HG02763 (cell line): ENCODE results near the gene LDHAL6B.

ENCODE experiments used
- ATAC-seq: cut with Tn5 transposase; IDR thresholded peaks from one replicate; pipeline ENCODE4 v1.9.1; 2021; ENCODE audit warnings: mild to moderate bottlenecking, moderate library complexity; ENCODE audit not compliant: unreplicated experiment

Gene LDHAL6B

DNA sequence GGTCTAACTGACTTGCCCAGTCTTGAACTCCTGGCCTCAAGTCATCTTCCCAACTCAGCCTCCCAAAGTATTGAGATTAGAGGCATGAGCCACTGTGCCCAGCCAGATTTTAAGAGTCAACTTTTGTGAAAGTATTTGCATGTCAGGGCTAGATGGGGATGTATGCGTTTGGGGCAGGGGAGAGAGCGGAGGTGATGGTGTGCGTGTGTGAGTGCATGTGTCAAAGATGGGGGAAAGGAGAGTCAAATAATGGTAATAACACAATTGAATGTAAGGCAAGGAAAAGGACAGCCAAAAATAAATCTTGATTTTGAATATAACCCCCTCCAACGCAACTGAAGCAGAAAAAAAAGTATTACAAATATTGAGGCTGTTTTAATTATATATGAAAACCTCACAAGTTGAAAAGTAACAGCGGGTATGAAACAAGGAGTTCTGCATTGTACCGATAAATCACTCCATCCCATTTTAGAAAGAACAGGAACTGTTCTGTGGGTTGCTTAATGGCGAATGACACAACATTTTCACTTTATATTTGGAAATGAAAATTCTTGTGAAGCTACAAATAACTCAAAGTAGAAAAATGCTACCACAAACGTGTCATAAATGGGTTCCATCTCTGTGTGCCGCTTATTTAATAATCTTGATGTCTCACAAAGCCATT lies 29.9 kb upstream of the LDHAL6B start:
- no peak for ATAC-seq

DNA sequence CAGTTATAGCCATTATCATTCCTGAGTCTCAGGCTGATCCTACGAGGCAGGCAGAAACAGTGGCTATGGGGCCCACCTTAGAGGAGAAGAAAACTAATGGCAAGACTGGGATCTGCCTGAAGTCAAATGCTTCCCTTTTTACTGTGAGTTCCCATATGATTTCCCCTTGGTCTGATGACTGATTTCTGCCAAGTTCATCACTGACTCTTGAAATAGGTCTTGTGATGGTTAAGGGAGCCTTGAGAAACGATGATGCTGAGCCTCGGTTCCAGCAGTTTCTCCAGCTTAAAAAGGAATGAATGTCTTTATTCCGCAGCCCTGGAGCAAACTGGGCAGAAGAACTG lies 29.4 kb upstream of the LDHAL6B start:
- no peak for ATAC-seq

DNA sequence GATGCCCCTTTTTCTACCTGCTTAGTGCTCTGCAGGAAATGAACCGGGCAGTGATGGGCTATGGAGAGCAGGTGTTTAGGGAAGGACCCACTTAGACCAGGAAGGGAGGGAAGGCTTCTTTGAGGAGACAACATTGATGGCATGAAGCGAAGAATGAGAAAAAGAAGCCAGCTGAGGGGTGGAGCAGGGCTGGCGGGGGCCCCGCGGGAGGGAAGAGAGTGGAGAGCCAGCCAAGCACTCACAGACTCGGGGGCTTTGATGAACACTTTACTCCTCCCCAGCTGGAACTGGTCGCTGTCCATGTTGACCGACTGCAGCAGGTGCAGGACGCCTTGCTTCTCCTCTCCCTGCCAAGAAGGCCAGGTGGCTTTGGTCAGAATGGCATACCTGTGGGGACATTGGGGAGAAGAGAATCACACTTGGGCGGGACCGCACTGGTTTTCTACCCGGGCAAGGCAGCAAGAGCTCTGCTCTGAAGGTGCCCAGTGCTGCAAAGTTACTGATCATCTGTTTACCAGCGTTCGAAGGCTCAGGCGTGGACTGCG lies 28.4 kb upstream of the LDHAL6B start:
- no peak for ATAC-seq

DNA sequence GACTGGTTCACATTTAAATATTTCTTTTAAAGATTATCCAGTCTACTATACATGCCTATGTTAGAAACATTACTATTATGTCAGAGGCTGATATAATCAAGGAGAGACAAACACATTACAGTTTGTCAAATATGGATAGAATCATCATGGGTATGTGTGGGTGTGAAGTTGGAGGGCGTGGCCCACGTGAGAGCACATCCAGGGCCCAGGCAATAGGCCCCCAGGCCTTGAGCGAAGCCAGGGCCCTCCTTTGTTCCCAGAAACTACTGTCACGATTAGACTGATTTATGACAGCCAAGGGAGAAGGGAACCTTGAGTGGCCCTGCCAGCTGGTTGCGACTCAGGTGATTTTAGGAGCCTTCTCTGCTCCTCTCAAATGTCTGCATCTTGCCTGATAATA lies 26.9 kb upstream of the LDHAL6B start:
- ATAC-seq, result no peak

DNA sequence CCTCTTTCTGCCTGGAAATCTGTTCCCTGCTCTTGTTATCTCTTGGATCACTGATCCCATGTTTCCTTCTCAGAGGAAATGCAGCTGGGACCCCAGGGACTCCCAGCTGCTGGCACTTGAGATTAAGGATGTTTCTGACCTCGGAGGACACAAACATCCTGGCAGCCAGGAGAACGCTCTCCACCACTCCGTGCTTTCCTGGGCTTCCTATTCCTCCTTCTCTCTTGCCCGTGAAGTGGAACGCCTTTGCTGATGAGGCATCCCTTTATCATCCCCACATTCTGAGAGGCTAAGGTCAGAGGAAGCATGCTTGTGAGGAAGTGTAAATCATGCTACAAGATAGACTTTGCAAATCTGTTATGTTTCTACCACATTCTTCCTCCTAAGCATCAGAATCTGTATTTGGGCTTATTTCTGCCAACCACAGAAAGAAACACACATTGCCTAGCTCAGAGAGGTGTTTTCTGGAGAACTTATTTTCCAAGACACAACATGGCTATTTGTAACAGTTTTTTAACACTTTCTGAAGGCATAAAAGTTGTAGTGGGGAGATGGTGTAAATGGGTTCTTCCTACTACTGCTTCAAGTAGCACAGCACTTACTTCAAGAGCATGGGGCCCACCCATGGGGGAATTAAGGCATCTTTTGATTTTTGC lies 25.6 kb upstream of the LDHAL6B start:
- no peak for ATAC-seq

DNA sequence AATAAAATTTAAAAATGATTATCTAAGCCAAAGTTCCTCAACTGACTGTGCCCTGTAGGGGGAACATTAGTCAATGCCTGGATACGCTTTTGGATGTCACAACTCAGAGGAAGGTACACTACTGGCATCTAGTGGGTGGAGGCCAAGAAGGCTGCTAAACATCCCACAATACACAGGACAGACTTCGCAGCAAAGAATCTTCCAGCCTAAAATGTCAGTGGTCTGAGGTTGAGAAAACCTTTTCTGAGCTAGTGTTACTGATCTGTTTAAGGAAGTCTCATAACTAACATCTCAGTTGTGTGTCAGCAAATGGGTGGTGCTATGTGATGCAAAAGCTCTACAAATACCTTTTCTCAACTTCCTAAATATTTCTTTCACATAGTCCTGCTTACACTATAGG lies 20.9 kb upstream of the LDHAL6B start:
- ATAC-seq, result no peak

DNA sequence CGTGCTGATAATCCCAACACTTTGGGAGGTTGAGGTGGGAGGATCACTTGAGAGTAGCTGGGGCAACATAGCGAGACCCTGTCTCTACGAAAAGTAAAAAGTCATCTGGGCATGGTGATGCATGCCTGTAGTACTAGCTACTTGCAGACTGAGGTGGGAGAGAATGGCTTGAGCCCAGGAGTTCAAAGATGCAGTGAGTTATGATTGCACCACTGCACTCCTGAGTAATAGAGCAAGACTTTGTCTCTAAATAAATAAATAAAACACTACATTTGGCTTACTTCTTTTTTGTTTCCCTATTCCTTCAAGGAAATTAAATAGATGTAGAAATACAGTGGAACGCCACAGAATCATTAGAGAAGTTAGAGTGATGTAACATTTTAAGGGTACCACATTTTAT lies 20.1 kb upstream of the LDHAL6B start:
- no peak for ATAC-seq

DNA sequence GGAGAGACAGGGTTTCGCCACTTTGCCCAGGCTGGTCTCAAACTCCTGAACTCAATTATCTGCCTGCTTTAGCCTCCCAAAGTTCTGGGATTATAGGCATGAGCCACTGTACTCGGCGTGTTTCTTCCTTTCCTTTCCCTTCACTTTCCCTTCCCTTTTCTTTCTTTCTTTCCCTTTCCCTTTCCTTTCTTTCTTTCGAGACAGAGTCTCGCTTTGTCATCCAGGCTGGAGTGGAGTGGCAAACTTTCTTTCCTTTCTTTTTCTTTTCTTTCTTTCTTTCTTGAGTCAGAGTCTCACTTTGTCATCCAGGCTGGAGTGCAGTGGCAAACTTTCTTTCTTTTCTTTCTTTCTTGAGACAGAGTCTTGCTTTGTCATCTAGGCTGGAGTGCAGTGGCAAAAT lies 17.4 kb upstream of the LDHAL6B start:
- no peak for ATAC-seq

DNA sequence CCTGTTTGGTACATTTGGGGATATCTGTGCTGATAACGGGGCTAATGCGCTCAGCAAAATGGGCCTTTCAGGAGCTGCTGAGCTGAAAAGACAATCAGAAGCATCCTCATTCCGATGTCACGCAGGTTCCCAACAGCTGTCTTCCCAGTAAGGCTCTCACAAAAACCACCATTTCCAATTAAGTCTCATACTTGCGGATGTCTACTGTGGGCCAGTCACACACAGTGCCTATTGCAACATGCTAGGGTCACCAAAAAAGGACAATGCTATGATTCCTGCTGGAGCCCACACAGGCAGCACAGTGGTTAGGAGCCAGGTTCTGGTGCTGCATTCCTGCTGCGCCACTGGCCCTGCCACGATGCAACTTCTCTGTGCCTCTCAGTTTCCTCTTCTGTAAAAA lies 16.4 kb upstream of the LDHAL6B start:
- no peak for ATAC-seq

DNA sequence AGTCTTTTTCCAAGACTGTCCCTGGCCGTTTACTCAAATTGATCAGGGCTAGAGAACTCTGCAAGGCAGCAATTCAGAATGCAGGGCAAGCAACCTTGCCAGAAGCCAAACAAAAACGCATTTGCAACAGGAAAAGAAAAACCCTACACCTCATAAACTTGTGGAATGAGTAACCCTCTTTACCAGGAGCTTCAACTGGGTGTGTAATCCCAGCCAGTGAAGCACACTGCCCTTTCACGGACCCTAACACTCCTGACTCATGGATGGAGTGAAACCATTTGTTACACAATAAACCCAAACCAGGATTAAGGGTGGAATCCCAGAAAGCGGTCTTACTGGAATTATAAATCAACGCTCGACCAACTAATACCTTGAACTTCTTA lies 14.8 kb upstream of the LDHAL6B start:
- ATAC-seq, result no peak

DNA sequence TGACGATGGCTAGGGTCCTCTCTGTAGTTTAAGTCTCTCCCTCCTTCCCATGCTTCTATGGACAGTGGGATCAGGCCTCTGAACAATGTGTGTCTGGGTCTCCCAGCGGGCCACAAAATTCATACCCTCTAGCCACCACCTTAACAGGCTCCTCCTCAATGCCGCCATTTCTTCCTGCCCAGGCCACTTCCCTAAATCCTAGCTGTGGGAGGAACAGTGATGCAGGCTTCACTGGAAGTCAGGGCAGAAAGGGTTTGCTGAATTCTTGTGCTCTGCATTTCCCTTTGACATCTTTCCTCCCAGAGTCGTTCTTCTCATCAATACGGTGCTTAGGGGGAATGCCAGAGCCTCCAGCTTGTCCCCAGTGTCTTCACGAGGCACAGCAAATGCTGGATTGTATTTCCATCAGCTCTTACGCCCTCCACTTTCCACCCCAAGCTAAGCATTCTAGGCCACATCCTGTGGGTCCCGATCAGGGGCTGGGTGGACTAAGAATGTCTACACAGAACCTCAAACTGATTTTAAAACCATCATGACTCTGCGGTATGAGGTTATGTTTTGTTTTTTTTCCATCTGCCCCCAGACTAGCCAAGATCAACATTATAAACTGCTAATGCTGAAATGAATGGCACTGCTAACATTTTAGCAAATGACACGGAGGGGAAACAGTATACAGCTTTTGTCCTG lies 11.9 kb upstream of the LDHAL6B start:
- no peak for ATAC-seq

DNA sequence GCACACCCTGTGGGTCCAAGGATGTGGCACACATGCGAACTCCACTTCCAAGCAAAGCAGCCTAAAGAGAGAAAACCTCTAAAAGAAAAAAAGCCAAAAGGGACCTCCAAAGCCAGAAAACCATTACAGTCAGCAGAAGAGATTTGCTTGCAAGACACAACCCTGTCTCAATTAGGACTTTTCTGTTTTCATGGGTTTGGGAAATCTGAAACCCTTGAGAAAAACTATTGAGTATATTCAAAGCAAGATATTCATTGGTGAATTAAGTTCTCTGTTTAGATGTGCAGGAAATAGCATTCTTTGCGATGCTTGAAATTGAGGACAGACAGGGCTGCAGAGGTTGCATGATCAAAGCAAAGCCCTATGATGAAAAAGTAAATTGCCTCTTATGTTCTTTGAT lies 10.2 kb upstream of the LDHAL6B start:
- no peak for ATAC-seq

DNA sequence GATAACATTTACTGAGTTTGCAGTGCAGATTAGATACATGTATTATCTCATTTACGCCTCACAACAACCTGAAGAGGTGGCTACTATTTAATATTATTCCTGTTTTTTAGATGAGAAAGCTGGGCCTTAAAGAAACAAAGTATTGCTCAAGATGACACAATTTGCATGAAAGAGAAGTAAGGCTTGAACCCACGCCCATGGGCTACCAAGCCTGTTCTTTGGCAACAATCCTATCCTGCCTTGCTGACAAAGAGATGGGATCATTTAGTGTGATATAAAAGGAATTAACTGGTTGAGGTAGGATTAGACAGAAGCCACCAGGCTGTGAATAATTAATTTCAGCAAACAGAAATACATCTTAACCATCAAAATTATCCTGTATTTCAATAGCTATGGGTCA lies 9.2 kb upstream of the LDHAL6B start:
- no peak for ATAC-seq

DNA sequence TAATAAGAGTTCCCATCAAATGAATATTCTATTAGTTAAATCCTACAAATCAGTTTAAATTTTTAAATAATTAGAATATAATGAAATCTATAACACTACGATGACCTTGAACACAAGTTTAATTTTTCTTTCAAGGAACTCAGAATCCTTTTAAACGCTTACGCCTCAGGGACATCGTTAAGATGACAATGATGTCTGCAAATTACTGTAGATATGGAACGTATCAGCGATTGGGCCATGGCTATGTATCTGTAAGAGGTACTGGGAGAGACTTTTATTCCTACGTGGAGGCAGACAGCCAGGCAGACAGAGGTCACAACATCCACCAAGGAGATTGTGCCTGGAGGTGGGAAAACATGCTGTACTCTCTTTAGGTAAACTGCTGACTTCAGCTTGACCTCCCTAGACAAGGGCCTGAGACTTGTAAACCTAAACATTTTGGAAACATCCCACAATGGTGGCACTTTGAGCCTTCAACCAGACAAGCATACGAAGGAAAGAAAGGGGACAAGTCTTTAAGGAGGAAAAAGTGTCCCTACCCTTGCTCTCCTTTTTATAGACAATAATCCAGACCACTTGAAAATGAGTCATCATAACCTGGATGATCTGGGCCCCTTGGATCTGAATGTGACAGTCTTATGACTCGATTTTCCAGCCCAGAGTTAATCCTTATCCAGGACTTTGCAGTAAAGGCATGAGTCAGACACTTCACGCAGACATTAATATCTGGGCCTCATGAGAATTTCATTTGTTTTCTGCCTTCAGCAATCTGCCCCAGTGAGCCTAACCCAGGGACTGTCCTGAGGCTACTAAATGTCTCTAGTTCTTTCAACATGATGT lies 6.8 kb upstream of the LDHAL6B start:
- no peak for ATAC-seq

DNA sequence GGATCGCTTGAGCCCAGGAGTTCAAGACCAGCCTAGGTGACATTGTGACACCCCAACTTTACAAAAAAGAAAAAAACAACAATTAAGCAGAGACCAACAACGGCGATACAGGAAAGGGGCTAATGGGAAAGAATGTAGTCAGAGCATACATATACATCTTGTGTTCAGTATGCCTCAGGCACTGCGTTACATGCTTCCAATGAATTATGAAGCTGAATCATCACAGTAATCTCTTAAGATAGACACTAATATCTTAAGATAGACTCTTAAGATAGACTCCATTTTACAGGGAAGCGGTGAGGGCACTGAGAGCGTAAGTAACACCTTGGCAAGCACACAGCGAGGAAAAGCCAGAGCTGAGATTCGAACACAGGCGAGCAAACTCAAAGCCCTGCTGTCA lies 6.1 kb upstream of the LDHAL6B start:
- ATAC-seq, result no peak

DNA sequence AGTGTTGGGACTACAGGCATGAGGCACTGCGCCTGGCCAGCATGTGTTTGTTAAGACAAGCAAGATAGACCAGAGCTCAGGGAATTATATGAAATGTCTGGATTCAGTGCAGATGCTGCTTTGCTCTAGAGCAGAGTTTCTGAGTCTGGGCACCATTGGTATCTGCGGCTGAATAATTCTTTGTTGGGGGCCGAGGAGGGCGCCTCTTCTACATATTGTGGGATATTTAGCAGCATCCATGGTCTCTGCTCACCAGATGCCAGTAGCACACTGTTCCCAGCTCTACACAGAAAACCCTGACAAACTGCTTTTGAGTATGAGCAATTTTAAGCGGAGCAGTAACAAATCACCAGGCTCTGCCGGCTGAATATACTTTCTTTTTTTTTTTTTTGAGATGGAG lies 3.6 kb upstream of the LDHAL6B start:
- ATAC-seq, result no peak

DNA sequence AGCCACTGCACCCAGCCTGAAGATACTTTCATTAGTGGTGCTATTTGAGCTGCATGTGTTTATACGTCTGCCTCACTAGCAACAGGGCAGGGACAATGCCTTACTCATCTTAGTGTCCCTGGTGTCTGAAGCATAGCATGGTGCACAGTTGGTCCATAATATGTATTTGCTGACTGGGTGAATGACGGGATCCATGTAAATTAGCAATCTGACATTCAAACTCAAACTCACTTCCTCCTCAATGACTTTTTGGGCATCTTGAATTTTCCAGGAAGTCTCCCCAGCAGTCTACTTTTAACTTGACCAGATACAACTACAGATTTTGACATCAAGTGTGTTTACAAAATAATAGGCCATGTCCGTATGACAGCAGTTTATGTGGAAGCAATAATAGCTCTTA lies 3.0 kb upstream of the LDHAL6B start:
- no peak for ATAC-seq

DNA sequence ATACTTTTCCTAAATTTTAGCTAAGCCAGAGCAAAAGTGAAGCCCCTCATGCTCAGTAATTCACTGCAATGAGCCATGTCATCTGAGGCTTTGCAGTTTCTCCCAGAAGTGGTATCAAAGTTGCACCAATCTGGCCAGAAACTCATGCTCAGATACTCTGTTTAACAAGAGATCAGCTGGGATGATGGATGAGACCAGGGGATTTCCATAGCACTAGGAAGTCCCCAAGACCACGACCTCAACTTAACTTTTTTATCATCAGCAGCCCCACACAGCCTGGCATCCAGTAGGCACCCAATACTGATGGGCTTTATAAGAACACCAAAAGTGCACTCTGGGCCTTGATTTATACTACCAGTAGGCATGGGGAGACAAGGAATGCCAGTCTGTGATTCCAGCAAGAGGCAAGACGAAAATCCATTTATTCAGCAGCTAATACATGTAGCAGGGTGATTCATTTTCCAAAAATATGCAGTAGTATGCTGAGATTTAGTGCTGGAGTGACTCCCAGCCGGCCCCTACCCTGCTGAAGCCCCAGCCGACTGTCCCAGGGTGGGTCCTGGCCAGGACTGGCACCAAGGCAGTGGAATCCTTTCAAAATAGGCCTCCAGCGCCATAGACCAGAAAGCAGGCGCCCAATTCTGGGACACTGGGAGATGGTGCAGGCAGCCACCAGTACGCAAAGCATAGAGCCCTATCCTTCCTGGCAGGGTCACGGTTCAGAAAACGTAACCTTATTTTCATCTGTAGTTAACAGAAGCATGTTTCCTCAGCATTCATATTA lies 612 bp upstream of the LDHAL6B start:
- no peak for ATAC-seq

DNA sequence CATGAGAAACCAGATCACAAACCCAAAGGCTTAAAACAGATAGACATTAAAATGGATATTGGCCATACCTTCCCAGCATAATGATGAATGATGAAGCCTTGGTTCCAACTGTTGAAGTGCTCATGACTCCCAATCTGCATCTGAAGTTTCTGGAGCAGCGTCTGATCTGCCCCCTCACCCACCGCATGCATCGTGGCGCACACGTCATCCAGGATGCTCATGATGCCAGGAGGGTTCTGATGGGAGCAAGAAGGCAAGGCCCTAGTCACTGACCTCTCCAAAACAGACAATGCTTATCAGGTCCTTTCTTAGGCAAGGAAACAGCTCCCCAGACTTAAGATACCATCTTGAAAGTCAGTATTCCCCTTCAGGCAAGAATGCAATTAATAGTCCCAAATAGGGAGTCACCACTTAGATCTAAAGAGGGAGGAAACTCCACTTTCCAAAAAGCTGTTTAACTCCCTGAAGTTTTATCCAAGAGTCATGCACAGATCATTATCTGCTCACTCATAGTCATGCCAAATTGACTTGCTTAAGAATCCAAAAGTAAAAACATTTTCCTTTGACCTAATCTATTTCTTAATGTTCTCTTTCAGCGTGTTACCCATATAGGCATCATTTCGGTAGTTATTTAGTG lies 2.1 kb downstream of the LDHAL6B start:
- no peak for ATAC-seq

DNA sequence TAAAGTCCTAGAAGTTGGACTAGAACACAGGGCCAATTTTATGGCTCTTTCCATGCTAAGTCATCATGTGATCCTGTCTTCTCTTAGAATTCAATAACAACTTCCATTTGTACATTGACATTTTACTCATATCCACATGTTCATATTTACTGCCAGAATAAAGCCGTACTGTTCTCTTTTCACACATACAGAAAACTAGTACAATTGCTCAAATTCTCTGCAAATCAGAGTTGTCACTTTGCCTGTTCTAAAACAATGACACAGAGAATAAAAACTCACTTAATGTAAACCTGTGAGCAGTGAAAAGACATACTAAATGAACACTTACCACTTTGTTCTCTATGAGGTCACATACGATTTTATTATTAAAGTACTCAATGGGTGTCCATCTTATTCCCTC lies 3.5 kb downstream of the LDHAL6B start:
- no peak for ATAC-seq
